ENCODE measurements around the gene RBM6.

The RBM6 gene

DNA sequence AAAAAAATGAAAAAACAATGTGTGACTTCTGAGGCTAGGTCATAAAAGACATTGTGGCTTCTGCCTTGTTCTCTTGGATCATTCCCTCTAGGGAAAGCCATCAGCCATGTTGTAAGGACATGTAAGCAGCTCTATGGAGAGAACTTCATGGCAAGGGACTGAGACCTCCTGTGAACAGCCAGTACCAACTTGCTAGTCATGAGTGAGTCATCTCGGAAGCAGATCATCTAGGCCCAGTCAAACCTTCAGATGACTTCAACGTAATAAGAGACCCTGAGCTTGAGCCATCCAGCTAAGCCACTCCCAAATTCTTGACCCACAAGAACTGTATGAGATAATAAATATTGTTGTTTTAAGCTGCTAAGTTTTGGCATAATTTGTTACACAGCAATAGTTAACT, 15.3 kb upstream of the RBM6 start:
- TF ChIP-seq, protein P1, sequence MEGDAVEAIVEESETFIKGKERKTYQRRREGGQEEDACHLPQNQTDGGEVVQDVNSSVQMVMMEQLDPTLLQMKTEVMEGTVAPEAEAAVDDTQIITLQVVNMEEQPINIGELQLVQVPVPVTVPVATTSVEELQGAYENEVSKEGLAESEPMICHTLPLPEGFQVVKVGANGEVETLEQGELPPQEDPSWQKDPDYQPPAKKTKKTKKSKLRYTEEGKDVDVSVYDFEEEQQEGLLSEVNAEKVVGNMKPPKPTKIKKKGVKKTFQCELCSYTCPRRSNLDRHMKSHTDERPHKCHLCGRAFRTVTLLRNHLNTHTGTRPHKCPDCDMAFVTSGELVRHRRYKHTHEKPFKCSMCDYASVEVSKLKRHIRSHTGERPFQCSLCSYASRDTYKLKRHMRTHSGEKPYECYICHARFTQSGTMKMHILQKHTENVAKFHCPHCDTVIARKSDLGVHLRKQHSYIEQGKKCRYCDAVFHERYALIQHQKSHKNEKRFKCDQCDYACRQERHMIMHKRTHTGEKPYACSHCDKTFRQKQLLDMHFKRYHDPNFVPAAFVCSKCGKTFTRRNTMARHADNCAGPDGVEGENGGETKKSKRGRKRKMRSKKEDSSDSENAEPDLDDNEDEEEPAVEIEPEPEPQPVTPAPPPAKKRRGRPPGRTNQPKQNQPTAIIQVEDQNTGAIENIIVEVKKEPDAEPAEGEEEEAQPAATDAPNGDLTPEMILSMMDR (conservative IDR thresholded peaks at IDR 0.05; ENCODE audit: low read depth, low read length), result no peak
- H3K4me3 ChIP-seq (ENCODE audit: low read length), result no peak overlapping the region
- DNase-seq (ENCODE audit: low read depth), result no peak

- DNase-seq (ENCODE audit: low read depth), result no peak
- H3K4me3 ChIP-seq (ENCODE audit: low read length), result no peak overlapping the region
- TF ChIP-seq, protein P1 (conservative IDR thresholded peaks at IDR 0.05; ENCODE audit: low read depth, low read length), result no peak
These were observed 14.5 kb upstream of the RBM6 start for GRCh38 chr3:49925485-49925884.

DNA sequence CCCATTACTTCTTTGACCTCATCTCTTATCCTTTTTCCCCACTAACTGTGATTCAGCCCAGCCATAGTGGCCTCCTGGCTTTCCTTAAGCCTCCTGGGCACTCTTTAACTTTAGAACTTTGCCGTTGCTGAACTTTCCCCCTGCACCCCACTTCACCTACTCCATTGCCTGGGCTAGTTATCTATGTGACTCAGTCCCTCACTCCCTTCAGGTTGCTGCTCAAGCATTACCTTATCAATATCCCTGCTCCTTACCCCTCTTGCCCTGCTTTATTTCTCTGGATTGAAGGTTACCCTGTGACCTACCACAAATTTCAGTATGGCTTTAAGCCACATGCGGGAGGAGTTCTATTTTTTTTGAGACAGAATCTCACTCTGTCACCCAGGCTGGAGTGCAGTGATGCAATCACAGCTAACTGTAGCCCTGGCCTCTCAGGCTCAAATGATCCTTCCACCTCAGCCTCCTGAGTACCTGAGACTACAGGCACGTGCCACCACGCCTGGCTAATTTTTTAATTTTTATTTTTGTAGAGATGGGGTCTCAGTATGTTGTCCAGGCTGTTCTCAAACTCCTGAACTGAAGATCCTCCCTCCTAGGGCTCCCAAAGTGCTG, 13.7 kb upstream of the RBM6 start:
- no peak for DNase-seq (ENCODE audit: low read depth)
- H3K4me3 ChIP-seq (ENCODE audit: low read length), result no peak overlapping the region
- TF ChIP-seq, protein P1 (conservative IDR thresholded peaks at IDR 0.05; ENCODE audit: low read depth, low read length), result no peak

GRCh38 chr3:49927798-49928197, 12.2 kb upstream of the RBM6 start:
- H3K4me3 ChIP-seq (ENCODE audit: low read length), result no peak overlapping the region
- no peak for DNase-seq (ENCODE audit: low read depth)
- TF ChIP-seq, protein P1 (conservative IDR thresholded peaks at IDR 0.05; ENCODE audit: low read depth, low read length), result no peak

- DNase-seq (ENCODE audit: low read depth), result no peak
- TF ChIP-seq, protein P1 (conservative IDR thresholded peaks at IDR 0.05; ENCODE audit: low read depth, low read length), result no peak
- no peak overlapping the region for H3K4me3 ChIP-seq (ENCODE audit: low read length)
These were observed 11.4 kb upstream of the RBM6 start for GRCh38 chr3:49928481-49929017.

DNA sequence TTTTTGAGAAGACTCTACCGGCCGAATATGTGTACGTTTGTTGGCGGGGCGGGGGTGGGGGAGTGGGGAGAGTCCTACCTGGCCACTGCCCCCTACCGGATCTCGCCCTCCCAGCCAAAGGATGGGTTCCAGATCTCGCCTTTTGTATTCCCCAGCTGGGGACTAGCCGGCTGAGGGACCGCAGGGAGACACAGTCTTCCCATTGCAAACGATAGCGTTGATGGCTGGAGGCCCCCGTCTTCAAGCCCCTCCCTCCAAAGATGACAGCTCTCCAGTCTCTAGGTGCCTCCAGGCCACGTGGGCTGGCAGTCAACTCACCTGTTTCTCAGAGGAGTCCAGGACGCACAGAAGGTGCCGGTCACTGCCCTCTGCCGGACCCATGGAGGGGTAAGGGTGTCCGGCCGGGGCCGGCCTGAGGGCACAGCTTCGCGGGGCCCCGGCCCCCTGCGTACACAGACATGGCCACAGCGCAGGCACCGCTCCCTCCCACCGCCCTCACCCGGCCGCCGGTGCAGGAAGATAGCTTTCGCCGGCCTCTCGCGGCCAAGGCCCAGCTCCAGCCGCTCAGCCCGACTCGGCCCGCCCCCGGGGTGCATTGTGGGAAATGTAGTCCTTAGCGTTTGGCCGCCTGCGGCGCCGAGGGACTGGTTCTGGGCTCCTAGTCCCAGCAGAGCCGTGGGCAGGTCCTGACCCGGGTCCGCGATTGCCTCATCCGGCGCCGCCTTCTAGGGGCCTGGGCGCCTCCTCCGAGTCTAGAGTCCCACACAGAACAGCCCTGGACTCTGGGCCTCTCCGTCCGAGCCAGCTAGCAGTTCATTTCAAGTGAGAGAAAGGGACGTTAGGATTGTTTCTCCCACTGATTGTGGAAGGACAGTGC, 10.4 kb upstream of the RBM6 start, which contains the start of gene MON1A:
Gene MON1A, minus strand, starts transcription at position 521 of the 877 bp plus-strand sequence. CDS start 16,465 bp downstream, outside the sequence.
- H3K4me3 ChIP-seq (ENCODE audit: low read length), result peak within 1 kb of the TSS; percentile 85
- TF ChIP-seq, protein P1 (conservative IDR thresholded peaks at IDR 0.05; ENCODE audit: low read depth, low read length), result peak; percentile 39
- DNase-seq (ENCODE audit: low read depth), result no peak
